Measurements from ENCODE around the gene ATXN7L3.

The ATXN7L3 gene

DNA sequence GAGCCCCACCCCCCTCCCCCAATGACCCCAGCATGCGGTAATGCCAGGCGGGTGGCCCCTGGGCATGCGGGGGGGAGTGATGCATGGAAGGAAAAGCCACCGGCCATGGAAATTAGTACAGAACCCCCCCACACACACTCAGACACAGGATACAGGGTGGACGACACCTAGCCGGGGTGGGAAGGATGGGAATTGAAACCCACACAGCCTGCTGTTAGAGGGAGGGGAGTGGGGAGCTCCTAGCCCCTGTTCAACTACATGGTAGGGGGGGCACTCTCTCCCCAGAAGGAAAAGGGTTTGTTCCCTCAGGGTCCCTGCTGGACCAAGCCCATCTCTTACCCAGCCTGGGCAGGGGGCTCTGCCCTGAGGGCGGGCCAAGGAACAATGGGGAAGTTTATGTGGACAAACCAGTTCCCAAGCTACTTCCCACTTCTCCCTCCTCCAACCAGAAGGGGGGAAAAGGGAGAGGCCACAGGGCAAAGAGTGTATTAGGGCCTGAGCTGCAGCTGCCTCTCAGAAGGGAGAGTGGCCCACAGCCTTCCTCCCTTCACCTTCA, 7.7 kb downstream of the ATXN7L3 start:
- TF ChIP-seq, protein P1, sequence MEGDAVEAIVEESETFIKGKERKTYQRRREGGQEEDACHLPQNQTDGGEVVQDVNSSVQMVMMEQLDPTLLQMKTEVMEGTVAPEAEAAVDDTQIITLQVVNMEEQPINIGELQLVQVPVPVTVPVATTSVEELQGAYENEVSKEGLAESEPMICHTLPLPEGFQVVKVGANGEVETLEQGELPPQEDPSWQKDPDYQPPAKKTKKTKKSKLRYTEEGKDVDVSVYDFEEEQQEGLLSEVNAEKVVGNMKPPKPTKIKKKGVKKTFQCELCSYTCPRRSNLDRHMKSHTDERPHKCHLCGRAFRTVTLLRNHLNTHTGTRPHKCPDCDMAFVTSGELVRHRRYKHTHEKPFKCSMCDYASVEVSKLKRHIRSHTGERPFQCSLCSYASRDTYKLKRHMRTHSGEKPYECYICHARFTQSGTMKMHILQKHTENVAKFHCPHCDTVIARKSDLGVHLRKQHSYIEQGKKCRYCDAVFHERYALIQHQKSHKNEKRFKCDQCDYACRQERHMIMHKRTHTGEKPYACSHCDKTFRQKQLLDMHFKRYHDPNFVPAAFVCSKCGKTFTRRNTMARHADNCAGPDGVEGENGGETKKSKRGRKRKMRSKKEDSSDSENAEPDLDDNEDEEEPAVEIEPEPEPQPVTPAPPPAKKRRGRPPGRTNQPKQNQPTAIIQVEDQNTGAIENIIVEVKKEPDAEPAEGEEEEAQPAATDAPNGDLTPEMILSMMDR (IDR thresholded peaks at IDR 0.05), result no peak

DNA sequence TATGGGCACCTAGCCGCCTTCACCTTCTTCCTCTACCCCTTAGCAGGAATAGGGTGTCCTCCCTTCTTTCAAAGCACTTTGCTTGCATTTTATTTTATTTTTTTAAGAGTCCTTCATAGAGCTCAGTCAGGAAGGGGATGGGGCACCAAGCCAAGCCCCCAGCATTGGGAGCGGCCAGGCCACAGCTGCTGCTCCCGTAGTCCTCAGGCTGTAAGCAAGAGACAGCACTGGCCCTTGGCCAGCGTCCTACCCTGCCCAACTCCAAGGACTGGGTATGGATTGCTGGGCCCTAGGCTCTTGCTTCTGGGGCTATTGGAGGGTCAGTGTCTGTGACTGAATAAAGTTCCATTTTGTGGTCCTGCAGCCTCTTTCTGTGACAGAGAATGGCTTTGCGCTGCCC, 8.3 kb downstream of the ATXN7L3 start:
- TF ChIP-seq, protein P1 (IDR thresholded peaks at IDR 0.05), result no peak

DNA sequence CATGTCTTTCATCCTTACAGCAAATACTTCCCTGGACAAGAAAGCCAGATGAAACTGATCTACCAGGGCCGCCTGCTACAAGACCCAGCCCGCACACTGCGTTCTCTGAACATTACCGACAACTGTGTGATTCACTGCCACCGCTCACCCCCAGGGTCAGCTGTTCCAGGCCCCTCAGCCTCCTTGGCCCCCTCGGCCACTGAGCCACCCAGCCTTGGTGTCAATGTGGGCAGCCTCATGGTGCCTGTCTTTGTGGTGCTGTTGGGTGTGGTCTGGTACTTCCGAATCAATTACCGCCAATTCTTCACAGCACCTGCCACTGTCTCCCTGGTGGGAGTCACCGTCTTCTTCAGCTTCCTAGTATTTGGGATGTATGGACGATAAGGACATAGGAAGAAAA, 9.2 kb downstream of the ATXN7L3 start:
- TF ChIP-seq, protein P1 (IDR thresholded peaks at IDR 0.05), result no peak

DNA sequence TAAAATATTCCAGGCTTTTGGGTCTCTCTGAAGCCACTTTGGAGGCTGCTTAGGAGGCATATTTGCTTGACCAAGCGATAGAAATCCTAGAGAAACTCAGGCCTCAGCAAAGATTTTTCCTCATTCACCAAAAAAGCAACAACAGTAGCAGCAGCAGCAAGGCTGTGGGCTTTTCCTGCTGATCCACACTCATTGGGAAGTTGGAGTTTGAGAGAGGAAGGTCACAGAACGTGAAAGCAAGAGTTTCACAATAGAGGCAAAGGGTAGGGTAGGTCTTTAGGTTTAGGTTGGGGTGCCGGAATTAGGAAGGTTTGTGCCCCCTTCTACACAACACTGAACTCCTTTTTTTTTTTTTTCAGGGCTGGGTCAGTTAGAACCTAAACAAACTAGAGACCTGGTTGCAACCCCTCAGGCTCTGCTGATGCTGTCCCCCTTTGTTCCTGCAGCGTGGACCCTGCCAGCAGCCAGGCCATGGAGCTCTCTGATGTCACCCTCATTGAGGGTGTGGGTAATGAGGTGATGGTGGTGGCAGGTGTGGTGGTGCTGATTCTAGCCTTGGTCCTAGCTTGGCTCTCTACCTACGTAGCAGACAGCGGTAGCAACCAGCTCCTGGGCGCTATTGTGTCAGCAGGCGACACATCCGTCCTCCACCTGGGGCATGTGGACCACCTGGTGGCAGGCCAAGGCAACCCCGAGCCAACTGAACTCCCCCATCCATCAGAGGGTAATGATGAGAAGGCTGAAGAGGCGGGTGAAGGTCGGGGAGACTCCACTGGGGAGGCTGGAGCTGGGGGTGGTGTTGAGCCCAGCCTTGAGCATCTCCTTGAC, 10.9 kb downstream of the ATXN7L3 start:
- TF ChIP-seq, protein P1 (IDR thresholded peaks at IDR 0.05), result no peak

DNA sequence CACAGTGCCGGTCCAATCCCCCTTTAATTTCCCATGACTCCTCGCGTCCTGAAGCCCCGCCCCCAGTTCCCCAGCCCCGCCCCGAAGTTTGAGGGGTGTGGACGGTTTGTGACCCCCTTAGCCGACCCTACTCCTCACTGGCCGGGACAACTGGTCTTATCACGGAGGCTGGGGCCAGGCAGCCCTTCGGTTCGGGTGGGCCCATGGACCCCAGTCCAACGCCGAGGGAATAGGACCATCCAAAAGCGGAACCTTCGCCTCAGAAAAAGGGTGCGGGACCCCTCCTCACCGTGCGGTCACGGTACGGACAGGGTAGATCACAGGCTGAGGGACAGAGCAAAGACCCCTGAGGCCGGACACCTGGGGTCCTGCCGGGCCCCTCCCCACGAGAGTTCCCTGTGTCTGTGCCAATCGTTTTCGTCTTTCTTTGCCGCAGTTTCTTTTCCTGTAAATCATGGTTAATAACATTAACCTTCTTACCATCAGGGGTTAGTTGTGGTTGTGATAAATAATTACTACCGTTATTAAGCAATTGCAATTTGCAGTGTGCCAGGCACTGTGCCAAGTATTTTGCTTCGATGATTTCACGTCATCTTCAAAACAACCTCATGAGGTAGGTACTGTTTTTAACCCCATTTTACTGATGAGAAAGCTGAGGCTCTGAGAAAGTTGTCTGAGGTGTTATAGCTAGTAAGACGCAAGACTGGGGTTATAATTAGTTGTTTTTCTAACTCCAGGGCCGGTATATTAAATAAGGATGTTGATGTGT, 12.4 kb downstream of the ATXN7L3 start:
- TF ChIP-seq, protein P1 (IDR thresholded peaks at IDR 0.05), result no peak

DNA sequence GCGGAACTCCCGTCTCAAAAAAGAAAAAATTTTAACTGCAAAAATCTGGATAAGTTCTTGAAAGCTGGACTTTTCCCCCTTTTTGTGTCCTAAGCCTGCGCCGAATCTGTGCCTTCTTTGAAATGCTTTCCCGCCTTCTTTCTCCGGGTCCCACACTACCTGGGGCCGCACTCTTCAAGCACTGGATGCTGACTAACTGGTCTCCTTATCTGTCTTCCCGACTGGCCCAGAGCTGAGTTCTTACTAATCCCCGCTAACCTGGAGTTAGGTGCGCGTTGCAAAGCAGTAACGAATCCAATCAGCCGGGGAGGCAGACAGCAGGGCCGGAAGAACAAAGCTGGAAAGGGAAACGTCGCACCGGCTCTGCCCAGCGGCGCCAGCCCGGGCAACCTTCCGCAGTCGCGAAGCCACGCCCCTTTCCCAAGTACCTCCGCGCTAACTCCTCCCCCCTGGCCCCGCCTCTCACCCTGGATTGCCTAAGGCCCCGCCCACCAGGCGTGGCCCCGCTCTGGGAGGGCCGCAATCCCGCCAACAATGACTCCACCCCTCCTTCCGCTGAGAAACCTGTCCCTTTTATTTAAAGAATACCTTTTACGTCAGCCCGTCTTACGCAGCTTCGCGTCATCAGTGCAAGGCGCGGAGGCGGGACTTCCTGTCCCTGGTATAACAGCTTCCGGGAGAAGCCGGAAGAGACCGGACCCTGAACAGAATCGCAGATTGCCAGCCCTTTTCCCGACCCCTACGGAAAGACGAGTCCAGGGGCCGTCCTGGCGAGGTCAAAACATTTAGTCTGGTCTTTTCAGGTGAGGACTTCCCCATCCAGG, 13.2 kb downstream of the ATXN7L3 start, which contains the start of gene TMUB2:
TMUB2 (plus strand) TSS at position 666 of the 824 bp plus-strand sequence. CDS start 737 bp downstream, outside the sequence.
- TF ChIP-seq, protein P1 (IDR thresholded peaks at IDR 0.05), result no peak

All from LNCAP (cell line).